Endothelial cell of umbilical vein (primary cell): ENCODE results near the gene SELENBP1. TPM values are rescaled to one million over a fixed set of nuclear protein-coding genes. Genes with fewer than 3 reads are reported as not detected.

Experiments used
- BruUV-seq: library from RNA; stranded (reverse); fragments of 400-500 nt; replicated peaks from 2 replicates; lab custom pipeline; 2021; lab: Mats Ljungman, UMichigan
- CTCF ChIA-PET: fragments of 300-600, 350-600 bp; sonication (Branson Sonifier 250); formaldehyde crosslinking; loops from one replicate; lab custom pipeline; 2021; ENCODE audit warnings: antibody characterized with exemption, inconsistent platforms; lab: Charles Lee
- POLR2A ChIA-PET: fragments of 300-600, 350-600 bp; sonication (Branson Sonifier 250); formaldehyde crosslinking; loops from one replicate; lab custom pipeline; 2021; ENCODE audit warnings: antibody characterized with exemption, inconsistent platforms; lab: Charles Lee
- DNase-seq: peaks from one replicate; pipeline ENCODE4 v3.0.0-alpha.2; 2011; ENCODE audit warnings: low read depth, low spot score
- FAIRE-seq: peaks from 2 replicates; lab custom pipeline; 2011; peaks lifted over from hg19 to GRCh38; lab: Jason Lieb, UNC
- H2AFZ ChIP-seq: 2 replicates; pipeline ENCODE4 v1.6.0; 2012; ENCODE audit warnings: low read depth, low read length, control low read depth, inconsistent platforms
- H3K27ac ChIP-seq: 2 replicates; pipeline ENCODE4 v1.5.1; 2011; ENCODE audit warnings: low read depth, mild to moderate bottlenecking, control low read depth, low read length, moderate library complexity; ENCODE audit not compliant: insufficient read depth
- H3K27me3 ChIP-seq, 2 experiments: 2 replicates each; pipeline versions ENCODE4 v1.6.0 to v1.6.1; 2011; ENCODE audit warnings: low read length in 2 of 2, mixed read lengths in 1 of 2; ENCODE audit not compliant: control insufficient read depth in 2 of 2, insufficient read depth in 2 of 2
- H3K36me3 ChIP-seq, 2 experiments: 2 replicates in 1 of 2; 3 replicates in 1 of 2; pipeline ENCODE4 v1.5.1; 2011; ENCODE audit warnings: low read length in 2 of 2, mild to moderate bottlenecking in 1 of 2, moderate library complexity in 1 of 2; ENCODE audit not compliant: control insufficient read depth in 2 of 2, insufficient read depth in 2 of 2; ENCODE audit errors: extremely low read depth in 1 of 2
- H3K4me1 ChIP-seq: 3 replicates; pipeline ENCODE4 v1.5.1; 2011; ENCODE audit warnings: mild to moderate bottlenecking, low read length; ENCODE audit not compliant: control insufficient read depth, insufficient read depth; ENCODE audit errors: extremely low read depth
- H3K4me2 ChIP-seq: 2 replicates; pipeline ENCODE4 v1.6.1; 2011; ENCODE audit warnings: low read length, control low read depth, mixed read lengths; ENCODE audit not compliant: insufficient read depth
- H3K4me3 ChIP-seq, 3 experiments: fragments of 200-600 bp in 1 of 3; sonication (generic), shearing (Covaris generic) in 1 of 3; replicated peaks in 1 of 3; 2 replicates each; pipeline ENCODE4 v1.5.1; 2011 to 2016; ENCODE audit warnings: control low read depth in 3 of 3, low read length in 3 of 3, mild to moderate bottlenecking in 2 of 3, inconsistent platforms in 1 of 3, low read depth in 1 of 3, moderate library complexity in 1 of 3; ENCODE audit not compliant: insufficient read depth in 1 of 3
- H3K79me2 ChIP-seq: 2 replicates; pipeline ENCODE4 v1.6.0; 2012; ENCODE audit warnings: low read length, inconsistent platforms; ENCODE audit not compliant: control insufficient read depth, insufficient read depth
- H3K9ac ChIP-seq: replicated peaks from 2 replicates; pipeline ENCODE3; 2011; ENCODE audit warnings: low read length, control low read depth; ENCODE audit not compliant: insufficient read depth; ENCODE audit errors: extremely low read depth
- H3K9me1 ChIP-seq: replicated peaks from 3 replicates; pipeline ENCODE4 v1.6.0; 2011; ENCODE audit warnings: mild to moderate bottlenecking, low read length; ENCODE audit not compliant: control insufficient read depth, insufficient read depth; ENCODE audit errors: extremely low read depth
- H3K9me3 ChIP-seq: replicated peaks from 2 replicates; pipeline ENCODE4 v1.5.1; 2012; ENCODE audit warnings: low read length, inconsistent platforms; ENCODE audit not compliant: control insufficient read depth, insufficient read depth
- H4K20me1 ChIP-seq: replicated peaks from 2 replicates; pipeline ENCODE3; 2011; ENCODE audit warnings: mild to moderate bottlenecking, low read length; ENCODE audit not compliant: control insufficient read depth, insufficient read depth; ENCODE audit errors: extremely low read depth
- EZH2 ChIP-seq: IDR thresholded peaks from 2 replicates; pipeline ENCODE4 v1.6.1; 2012; ENCODE audit warnings: borderline replicate concordance, low read depth, mild to moderate bottlenecking, moderate library complexity, low read length, inconsistent platforms; ENCODE audit not compliant: severe bottlenecking
- FOS ChIP-seq: IDR thresholded peaks from 2 replicates; pipeline ENCODE4 v1.6.1; 2011; ENCODE audit warnings: mild to moderate bottlenecking, low read length, moderate library complexity, borderline replicate concordance; ENCODE audit not compliant: insufficient read depth
- GATA2 ChIP-seq: IDR thresholded peaks from 2 replicates; pipeline ENCODE4 v1.7.0; 2011; ENCODE audit warnings: low read depth, mild to moderate bottlenecking, moderate library complexity, mixed read lengths, low read length; ENCODE audit not compliant: insufficient read length, insufficient read depth
- JUN ChIP-seq: IDR thresholded peaks from 2 replicates; pipeline ENCODE4 v1.6.1; 2011; ENCODE audit warnings: borderline replicate concordance, low read depth; ENCODE audit not compliant: insufficient read length, insufficient read depth
- MYC ChIP-seq: IDR thresholded peaks from one replicate; pipeline ENCODE4 v1.6.1; 2011; ENCODE audit warnings: mild to moderate bottlenecking, low read depth, low read length
- POLR2A ChIP-seq: IDR thresholded peaks from 2 replicates; pipeline ENCODE4 v1.6.1; 2012; ENCODE audit warnings: low read depth, mild to moderate bottlenecking, control low read depth, low read length
- POLR2AphosphoS5 ChIP-seq: IDR thresholded peaks from 2 replicates; pipeline ENCODE4 v1.6.1; 2012; ENCODE audit warnings: low read depth, mild to moderate bottlenecking, control low read depth, low read length, moderate library complexity; ENCODE audit not compliant: insufficient read depth
- dilution Hi-C: fragments of 300-500 bp; cut with MboI; formaldehyde crosslinking; loops from one replicate; pipeline ENCODE4 v1.15.0; 2019; ENCODE audit warnings: low sequenced_read_pairs; ENCODE audit not compliant: extremely low pct_ligation_motif_present
- intact Hi-C: fragments of 100-400 bp; cut with micrococcal nuclease; formaldehyde crosslinking; loops from one replicate; pipeline ENCODE4 v1.10.0; 2022
- polyA plus RNA-seq, 4 experiments: library from polyadenylated mRNA; depleted of rRNA in 3 of 4; stranded (reverse) in 3 of 4; unstranded in 1 of 4; fragments of >200 nt; gene quantifications; 2 replicates each; pipeline versions ENCODE4 v1.2.1 to v1.2.3, GENCODE V29; 2011 to 2012; ENCODE audit warnings: missing spikeins in 1 of 4
- total RNA-seq: library from RNA; stranded (reverse); gene quantifications from 2 replicates; pipeline ENCODE4 v1.2.3, GENCODE V29; 2021
- TF ChIP-seq, protein P1 (sequence below), 2 donors: IDR thresholded peaks; 1 replicate in 1 of 2; 2 replicates in 1 of 2; pipeline ENCODE4 v1.5.1; 2011; ENCODE audit warnings: low read length in 2 of 2, mild to moderate bottlenecking in 2 of 2, moderate library complexity in 2 of 2, control low read depth in 1 of 2, inconsistent platforms in 1 of 2, low read depth in 1 of 2; ENCODE audit not compliant: insufficient read depth in 1 of 2; ENCODE audit errors: extremely low read depth in 1 of 2
- TF ChIP-seq, protein P2 (sequence below): IDR thresholded peaks from 2 replicates; pipeline ENCODE4 v1.6.1; 2011; ENCODE audit not compliant: insufficient read depth, insufficient read length

Gene SELENBP1
- total and polyA plus RNA-seq, 2 donors (not counting 3 experiments of a cell fraction or from before 2014, with no cell fraction given): 18.0 to 40.6 TPM

DNA sequence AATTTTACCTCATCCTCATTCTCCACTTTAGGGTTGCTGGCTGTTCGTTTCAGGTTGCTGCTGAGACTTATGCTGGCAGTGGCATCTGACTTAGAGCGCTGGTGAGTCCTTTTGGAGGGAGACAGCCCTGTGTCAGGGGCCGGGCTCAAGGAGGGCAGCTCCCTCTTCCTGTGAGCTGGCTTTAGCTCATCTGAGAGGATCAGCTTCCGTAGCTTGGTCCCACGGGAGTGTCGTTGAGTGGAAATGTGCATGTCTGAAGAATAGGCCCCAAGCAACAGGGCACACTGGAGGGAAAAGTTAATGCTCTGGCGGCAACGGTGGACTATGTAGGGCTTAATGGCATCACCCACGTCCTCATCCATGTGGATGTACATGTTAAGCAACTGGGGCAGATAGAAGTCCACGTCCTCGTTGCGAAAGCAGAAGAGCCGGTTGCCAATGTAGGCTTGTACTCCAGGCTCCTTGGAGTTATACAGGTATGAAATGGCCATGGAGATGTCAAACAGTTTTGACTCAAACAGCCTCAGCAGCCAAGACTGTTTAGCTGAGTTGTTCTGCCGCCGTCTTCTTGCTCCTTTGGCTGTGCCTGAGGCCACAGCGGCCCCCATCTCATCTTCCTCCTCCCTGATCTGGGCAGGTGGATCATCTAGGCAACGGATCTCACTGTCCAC lies 56.8 kb downstream of the SELENBP1 start:
- peaks cover 37% of the 10 kb centered on the region for H3K4me1 ChIP-seq
- DNase-seq: no peak
- TSS peak; percentile 11 for BruUV-seq
- H3K9ac ChIP-seq: no peak overlapping the region
- TF ChIP-seq, protein P1, sequence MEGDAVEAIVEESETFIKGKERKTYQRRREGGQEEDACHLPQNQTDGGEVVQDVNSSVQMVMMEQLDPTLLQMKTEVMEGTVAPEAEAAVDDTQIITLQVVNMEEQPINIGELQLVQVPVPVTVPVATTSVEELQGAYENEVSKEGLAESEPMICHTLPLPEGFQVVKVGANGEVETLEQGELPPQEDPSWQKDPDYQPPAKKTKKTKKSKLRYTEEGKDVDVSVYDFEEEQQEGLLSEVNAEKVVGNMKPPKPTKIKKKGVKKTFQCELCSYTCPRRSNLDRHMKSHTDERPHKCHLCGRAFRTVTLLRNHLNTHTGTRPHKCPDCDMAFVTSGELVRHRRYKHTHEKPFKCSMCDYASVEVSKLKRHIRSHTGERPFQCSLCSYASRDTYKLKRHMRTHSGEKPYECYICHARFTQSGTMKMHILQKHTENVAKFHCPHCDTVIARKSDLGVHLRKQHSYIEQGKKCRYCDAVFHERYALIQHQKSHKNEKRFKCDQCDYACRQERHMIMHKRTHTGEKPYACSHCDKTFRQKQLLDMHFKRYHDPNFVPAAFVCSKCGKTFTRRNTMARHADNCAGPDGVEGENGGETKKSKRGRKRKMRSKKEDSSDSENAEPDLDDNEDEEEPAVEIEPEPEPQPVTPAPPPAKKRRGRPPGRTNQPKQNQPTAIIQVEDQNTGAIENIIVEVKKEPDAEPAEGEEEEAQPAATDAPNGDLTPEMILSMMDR (IDR thresholded peaks at IDR 0.05; ENCODE audit: extremely low read depth in 1 of 2, insufficient read depth in 1 of 2, low read depth in 1 of 2, low read length in 2 of 2): no peak
- no peak for TF ChIP-seq JUN
- TF ChIP-seq POLR2A: no peak
- no peak for TF ChIP-seq FOS
- TF ChIP-seq POLR2AphosphoS5: no peak
- no peak for TF ChIP-seq GATA2
- no peak for TF ChIP-seq MYC
- TF ChIP-seq, protein P2, sequence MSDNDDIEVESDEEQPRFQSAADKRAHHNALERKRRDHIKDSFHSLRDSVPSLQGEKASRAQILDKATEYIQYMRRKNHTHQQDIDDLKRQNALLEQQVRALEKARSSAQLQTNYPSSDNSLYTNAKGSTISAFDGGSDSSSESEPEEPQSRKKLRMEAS: no peak
- no peak for TF ChIP-seq EZH2
- H3K4me2 ChIP-seq: no peak overlapping the region
- H3K4me3 ChIP-seq: no peak overlapping the region
- ChIA-PET POLR2A (no interaction called here), CTCF (interaction anchor here (1.2 to 3.8 kb wide), 2 partner anchors 10 to 25 kb away, joined by 3 to 25 read pairs; no protein-coding TSS in a partner anchor)
- H3K9me1 ChIP-seq: no peaks in the 10 kb centered on the region
- intact Hi-C loops (no loop called here), dilution Hi-C loops (no loop called here)
- peaks cover 17% of the 10 kb centered on the region for H3K79me2 ChIP-seq
- H4K20me1 ChIP-seq: no peaks in the 10 kb centered on the region
- FAIRE-seq: no peak
- H2AFZ ChIP-seq: no peak overlapping the region
- no peak overlapping the region for H3K27ac ChIP-seq
- peaks cover 11 to 19% of the 10 kb centered on the region in 2 experiments for H3K36me3 ChIP-seq
- no peaks in the 10 kb centered on the region for H3K27me3 ChIP-seq
- H3K9me3 ChIP-seq: no peaks in the 10 kb centered on the region

Other genes with a start within 250 kb of the SELENBP1 start
- 46.2 and 53.0 TPM in 2 replicates for gene SEMA6C, start 226.1 kb downstream of the SELENBP1 start, total RNA-seq
- 66.0 and 71.9 TPM in 2 replicates for gene SEMA6C, start 226.1 kb downstream of the SELENBP1 start, polyA plus RNA-seq
- gene TNFAIP8L2, start 216.1 kb downstream of the SELENBP1 start, total RNA-seq: not detected in 2 replicates
- gene TNFAIP8L2, start 216.1 kb downstream of the SELENBP1 start, polyA plus RNA-seq: 0.06 TPM in 1 of 2 replicates, not detected in the other
- gene LYSMD1, start 206.8 kb downstream of the SELENBP1 start, total RNA-seq: 6.4 and 8.2 TPM in 2 replicates
- gene LYSMD1, start 206.8 kb downstream of the SELENBP1 start, polyA plus RNA-seq: 1.7 and 2.1 TPM in 2 replicates
- gene SCNM1, start 206.6 kb downstream of the SELENBP1 start, total RNA-seq: 43.1 and 49.0 TPM in 2 replicates
- gene SCNM1, start 206.6 kb downstream of the SELENBP1 start, polyA plus RNA-seq: 14.1 and 17.3 TPM in 2 replicates
- gene TMOD4, start 196.7 kb downstream of the SELENBP1 start, total RNA-seq: 1.4 TPM in 2 replicates
- gene TMOD4, start 196.7 kb downstream of the SELENBP1 start, polyA plus RNA-seq: 0.22 TPM in 1 of 2 replicates, not detected in the other
- 83.1 and 85.2 TPM in 2 replicates for gene VPS72, start 182.5 kb downstream of the SELENBP1 start, total RNA-seq
- 73.1 and 76.2 TPM in 2 replicates for gene VPS72, start 182.5 kb downstream of the SELENBP1 start, polyA plus RNA-seq
- 72.1 and 77.0 TPM in 2 replicates for gene PIP5K1A, start 174.2 kb downstream of the SELENBP1 start, total RNA-seq
- 79.3 and 89.2 TPM in 2 replicates for gene PIP5K1A, start 174.2 kb downstream of the SELENBP1 start, polyA plus RNA-seq
- 181 and 184 TPM in 2 replicates for gene PSMD4, start 118.0 kb downstream of the SELENBP1 start, total RNA-seq
- gene PSMD4, start 118.0 kb downstream of the SELENBP1 start, polyA plus RNA-seq: 251 and 266 TPM in 2 replicates
- 15.5 and 17.9 TPM in 2 replicates for gene ZNF687, start 90.4 kb downstream of the SELENBP1 start, total RNA-seq
- gene ZNF687, start 90.4 kb downstream of the SELENBP1 start, polyA plus RNA-seq: 20.1 and 30.9 TPM in 2 replicates
- gene PI4KB, start 45.3 kb downstream of the SELENBP1 start, total RNA-seq: 58.3 and 60.9 TPM in 2 replicates
- gene PI4KB, start 45.3 kb downstream of the SELENBP1 start, polyA plus RNA-seq: 63.3 and 67.8 TPM in 2 replicates
- 46.3 and 52.8 TPM in 2 replicates for gene RFX5, start 25.5 kb downstream of the SELENBP1 start, total RNA-seq
- gene RFX5, start 25.5 kb downstream of the SELENBP1 start, polyA plus RNA-seq: 18.9 and 23.5 TPM in 2 replicates
- gene PSMB4, start 26.9 kb upstream of the SELENBP1 start, total RNA-seq: 322 and 335 TPM in 2 replicates
- gene PSMB4, start 26.9 kb upstream of the SELENBP1 start, polyA plus RNA-seq: 835 and 874 TPM in 2 replicates
- 91.2 and 96.7 TPM in 2 replicates for gene POGZ, start 86.8 kb upstream of the SELENBP1 start, total RNA-seq
- gene POGZ, start 86.8 kb upstream of the SELENBP1 start, polyA plus RNA-seq: 49.2 and 50.7 TPM in 2 replicates
- 0.73 and 1.2 TPM in 2 replicates for gene CGN, start 138.7 kb upstream of the SELENBP1 start, total RNA-seq
- gene CGN, start 138.7 kb upstream of the SELENBP1 start, polyA plus RNA-seq: 0.32 and 0.37 TPM in 2 replicates
- gene TUFT1, start 167.6 kb upstream of the SELENBP1 start, total RNA-seq: 4.3 TPM in 2 replicates
- gene TUFT1, start 167.6 kb upstream of the SELENBP1 start, polyA plus RNA-seq: 4.3 and 5.1 TPM in 2 replicates
- 24.5 and 24.9 TPM in 2 replicates for gene SNX27, start 239.3 kb upstream of the SELENBP1 start, total RNA-seq
- gene SNX27, start 239.3 kb upstream of the SELENBP1 start, polyA plus RNA-seq: 7.7 and 8.1 TPM in 2 replicates